Left forelimb (tissue), 1 donor: ENCODE results near the gene RUVBL1.
"Not testable (repeated sequence)": the region's sequence is repeated elsewhere in the genome, so short reads cannot be mapped to it uniquely, and the experiment has no call there.

Source experiments
- DNase-seq: peaks from one replicate; pipeline ENCODE4 v3.0.0-alpha.2; 2018; ENCODE audit warnings: low spot score

RUVBL1 gene

DNA sequence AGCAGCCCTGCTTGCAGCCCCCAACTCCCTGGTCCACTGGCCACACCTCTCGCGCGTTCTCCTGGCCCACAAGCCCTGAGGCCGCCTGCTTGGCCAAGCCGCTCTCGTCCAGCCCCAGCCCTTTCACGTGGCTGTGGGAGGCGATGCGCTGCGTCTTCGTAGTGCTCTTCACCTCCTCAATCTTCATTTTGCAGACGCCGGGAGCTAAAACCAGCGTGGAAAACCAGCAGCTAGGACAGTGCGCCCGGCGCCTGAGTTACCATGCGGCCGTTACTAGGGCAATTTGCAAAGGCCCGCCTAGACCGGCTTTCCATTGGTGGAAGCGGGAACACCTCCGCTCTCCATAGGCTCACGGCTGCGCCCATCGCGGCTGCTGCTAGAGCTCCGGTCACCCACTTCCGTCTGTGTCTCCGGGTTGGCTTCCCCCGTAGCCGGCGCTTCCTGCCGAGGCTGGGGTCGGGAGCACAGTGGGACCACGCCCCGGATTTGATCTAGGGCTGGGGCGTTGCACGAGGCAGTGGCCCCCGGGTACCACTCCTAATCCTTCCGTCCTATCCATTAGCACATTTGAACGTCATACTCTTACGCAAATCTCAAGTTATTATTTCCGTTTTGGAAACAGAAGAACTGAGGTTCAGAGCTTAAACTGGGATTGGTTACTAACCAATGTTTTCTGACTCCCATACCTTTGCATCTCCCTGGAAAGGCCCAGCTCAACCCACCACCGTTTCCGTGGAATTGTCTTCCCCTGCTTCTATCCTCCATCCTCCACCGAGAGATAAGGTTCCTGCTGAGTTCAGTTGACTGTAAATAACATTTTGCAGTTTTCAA is at the start of gene RUVBL1:
Gene RUVBL1, minus strand, starts transcription at position 275 of the 831 bp plus-strand sequence. Its CDS starts 88 bp downstream, at position 187.
- peak; percentile 98 for DNase-seq

DNA sequence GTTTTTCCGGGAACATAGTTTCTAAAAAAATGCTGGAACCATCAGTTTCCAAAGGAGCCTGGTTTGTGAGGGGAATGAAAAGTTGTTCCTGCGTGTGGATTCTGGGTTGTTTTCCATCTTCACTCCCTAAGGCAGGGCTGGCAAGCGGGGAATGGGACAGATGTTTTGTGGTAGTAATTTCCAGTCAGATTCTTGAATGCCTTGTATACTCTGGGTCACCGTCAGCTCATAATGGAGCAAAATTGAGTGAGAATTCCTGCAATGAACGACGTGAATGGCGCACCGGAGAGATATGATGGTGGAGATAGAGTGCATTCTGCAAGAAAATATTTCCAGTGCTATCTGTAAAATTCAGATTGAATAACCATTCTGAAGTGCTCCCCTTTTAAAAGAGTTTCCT is 49.6 kb upstream of the RUVBL1 start:
- no peak for DNase-seq

DNA sequence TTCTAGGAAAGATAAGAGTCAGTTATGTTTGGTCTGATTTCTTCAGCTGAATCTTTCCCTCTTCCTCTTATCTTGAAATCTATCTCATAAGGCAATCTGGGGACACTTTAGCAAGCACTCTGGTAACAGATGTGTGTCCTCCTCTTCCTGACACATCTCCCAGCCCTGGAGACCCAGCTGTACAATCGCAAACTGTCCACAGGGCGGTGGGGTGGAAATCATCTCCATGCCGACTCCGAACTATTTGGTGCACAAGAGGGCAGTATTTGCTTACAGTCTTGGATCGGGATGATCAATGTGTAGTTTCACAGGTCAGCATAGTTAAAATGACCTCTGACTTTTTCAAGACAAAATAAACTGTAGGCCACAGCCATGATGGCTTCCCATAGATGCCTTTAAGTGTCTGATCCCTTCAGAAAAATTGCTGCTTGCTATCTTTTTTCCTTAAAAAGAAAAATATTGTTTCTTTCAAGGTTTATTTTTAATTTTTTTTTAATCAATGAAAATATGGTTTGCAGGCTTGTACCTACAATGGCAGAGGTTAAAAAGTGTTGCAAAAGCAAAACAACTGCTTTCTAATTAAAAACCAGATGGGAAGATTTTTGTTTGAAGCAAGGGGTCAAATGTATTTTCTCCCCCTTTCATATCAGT is 47.4 kb upstream of the RUVBL1 start:
- DNase-seq: peak; percentile 79

DNA sequence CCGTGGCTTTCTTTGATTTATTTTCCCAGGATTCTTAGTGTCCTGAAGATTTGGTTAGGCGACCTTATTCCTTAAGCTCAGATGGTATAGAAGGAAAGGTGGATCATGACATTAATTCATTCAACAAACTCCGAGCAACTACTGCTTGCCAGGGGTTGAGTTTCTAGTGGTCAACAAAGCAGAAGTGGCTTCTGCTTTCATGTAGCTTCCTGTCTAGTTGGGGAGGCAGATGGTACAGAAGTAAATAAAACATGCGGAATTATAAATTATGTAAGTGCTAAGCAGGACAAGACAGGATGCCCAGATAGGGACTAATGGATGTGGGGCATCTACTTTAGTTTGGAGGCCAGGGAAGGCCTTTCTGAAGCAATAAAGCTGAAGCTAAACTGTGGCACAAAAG is 45.2 kb upstream of the RUVBL1 start:
- no peak for DNase-seq

DNA sequence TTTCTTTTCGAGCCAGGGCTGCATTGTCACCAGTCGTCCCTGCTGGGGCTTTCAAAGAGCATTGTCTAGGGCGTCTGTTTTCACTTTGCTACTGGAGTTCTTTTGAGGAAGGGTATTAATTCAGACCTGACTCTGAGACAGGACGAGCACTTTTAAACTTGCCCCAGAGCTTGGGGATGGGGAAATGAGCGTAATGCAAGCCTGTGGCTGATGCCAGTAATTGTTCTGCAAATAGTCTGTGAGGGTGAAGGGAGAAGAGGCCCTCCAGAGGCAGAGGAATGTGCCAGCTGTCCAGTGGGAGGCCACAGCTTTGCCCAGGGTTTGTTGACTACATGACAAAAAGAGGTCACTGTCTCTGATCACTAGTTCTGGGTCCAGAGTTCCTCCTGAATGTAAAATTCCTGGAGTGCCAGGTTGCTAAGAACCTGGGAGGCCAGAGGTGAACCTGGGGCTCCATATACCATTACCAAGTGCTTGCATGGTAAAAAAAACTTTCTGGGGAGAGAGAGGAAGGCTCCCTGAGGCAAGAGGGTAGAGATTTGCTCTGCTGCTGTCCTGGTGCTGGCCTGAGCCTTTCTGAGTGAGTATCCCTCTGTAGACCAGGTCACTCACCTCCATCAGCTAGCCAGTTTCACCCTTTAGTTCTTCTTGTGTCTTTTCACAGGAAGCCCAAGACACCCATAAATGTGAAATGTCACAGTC is 44.5 kb upstream of the RUVBL1 start:
- no peak for DNase-seq

DNA sequence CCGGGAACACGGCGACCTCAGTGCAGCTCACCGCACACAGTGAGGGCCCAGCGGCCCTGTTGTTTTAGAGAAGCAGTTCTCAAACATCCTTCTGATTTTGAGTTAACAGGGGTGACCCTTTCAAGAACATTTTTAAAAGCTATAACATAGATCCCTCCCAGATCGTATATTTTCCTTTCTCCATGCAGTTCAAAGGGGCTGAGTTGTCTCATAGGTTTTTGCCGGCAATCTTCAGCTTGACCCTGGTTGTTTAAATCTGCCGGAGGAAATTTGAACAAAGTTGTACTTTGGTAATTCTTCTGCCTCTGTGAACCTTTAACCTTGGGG is 44.0 kb upstream of the RUVBL1 start:
- DNase-seq: no peak

DNA sequence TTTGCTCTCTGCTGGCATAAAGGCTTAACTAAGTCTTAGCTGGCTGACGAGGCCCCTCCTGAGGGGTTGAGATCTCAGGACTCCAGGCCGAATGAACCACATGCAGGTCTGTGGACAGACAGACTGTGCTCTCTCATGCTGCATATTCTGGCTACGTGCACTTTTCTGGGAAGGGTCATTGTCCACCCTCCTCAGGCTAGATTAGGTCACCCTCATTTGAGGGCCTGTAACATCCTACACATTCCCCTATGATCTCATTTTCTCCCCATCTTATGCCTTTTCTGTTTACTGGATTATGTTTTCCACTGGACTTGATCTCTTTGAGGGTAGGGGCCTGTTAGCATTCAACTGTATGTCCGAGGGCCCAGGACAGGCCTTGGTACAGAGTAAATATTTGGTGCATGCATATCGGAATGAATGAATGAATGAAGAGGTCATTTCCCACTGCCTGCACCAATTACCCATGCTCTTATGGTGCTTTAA is 43.4 kb upstream of the RUVBL1 start:
- DNase-seq: no peak

DNA sequence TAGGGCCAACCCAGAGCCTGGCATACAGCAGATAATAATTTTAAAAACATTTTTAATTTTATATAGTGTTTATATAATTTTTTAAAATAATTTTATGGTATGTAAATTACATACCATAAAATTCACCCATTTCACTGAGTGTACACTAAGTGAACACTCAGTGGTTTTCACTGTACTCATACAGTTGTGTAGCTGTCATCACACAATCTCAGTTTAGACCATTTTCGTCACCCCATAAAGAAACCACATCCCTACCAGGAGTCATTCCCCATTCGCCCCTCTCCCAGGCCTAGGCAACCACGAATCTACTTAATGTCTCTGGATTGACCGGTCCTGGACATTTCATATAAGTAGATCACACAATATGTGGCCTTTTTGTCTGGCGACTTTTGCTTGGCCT is 39.8 kb upstream of the RUVBL1 start:
- DNase-seq: no peak

DNA sequence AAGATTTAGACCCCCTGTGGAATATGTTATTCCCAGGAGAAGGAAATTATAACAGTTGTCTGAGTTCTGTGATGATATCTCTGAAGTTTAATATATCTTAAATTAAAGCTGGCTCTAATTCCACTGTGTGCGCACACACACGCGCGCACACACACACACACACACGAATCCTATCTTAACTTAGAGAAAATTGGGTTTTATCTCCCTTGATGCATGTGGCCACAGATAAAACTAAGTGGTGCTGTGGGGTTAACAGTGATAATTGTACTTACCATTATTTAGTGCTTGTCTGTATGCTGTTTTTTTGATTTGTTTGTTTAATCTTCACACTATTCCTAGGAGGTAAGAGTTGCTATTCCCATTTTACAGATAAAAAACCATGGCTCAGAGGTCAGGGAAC is 37.0 kb upstream of the RUVBL1 start:
- no peak for DNase-seq

DNA sequence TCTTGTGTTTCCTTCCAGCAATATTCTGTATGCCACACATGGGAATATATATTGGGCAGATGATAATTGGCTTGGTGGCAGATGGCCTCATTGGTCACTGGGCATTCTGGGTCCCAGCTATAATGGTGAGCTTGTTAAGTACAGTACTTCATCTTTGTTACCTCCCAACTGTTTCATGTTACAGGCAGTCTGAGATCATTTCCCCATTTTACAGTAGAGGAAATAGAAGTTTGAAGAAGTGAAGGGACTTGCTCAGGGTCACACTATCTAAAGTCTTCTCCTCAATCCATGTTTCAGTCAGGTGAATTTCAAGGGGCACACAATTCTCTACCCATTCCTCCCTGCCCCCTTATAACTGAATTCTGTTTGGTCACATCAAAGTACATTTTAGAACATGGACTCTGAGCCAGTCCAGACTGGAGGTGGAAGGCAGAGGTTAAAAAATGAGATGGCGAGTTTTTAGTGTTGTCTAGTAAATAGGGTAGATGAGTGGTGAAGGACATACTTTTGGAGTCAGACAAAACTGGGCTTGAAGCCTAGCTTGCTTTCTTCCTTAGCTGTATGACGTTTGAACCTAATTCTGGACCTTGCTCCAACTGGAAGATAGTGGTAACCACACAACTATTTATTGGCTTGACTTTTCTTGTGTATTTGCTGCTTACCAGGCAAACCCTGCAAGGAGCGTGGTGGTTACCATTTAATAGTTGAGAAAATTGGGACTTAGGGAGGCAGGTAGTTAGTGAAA is 32.2 kb upstream of the RUVBL1 start:
- no peak for DNase-seq

DNA sequence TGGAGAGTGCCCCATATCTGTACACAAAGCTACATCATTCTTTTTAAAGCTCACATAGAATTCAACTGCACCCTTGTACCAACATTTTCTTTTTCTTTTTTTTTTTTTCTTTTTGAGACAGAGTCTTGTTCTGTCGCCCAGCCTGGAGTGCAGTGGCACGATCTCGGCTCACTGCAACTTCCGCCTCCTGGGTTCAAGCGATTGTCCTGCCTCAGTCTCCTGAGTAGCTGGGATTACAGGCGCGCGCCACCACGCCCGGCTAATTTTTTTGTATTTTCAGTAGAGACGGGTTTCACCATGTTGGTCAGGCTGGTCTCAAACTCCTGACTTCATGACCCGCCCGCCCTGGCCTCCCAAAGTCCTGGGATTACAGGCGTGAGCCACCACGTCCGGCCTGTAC is 30.7 kb upstream of the RUVBL1 start:
- not testable (repeated sequence) for DNase-seq

DNA sequence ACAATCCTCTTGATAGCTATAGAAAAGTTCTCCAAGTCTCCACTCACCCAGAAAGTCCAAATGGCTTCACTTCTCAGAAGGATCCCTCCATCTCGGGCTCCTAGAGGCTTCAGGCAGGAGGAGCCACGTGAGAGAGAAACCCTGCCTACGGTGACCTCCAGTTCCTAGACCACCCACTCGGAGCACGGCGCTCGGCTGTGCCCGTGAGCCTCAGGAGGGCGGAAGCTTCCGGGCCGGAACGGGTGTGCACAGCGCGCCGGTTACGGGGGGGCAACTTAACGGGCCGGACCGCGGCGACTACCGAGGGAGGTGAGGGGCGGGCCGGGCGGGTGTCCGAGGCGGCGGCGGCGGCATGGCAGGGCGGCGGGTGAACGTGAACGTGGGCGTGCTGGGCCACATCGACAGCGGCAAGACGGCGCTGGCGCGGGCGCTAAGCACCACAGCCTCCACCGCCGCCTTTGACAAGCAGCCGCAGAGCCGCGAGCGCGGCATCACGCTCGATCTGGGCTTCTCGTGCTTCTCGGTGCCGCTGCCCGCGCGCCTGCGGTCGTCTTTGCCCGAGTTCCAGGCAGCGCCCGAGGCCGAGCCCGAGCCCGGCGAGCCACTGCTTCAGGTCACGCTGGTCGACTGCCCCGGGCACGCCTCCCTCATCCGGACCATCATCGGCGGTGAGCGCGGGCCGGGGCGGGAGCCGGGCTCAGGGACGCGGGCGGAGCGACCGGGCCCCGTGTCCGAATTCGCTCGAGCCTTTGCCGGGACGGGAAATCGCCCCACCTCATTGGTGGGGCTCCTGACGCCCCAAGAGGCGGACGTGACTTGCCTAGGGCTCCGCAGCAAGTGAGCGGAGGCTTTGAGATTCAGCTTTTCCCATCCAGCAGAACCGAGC is 29.8 kb upstream of the RUVBL1 start, which contains the start of gene EEFSEC:
Gene EEFSEC, plus strand, starts transcription at position 326 of the 886 bp plus-strand sequence. Its CDS starts 27 bp downstream, at position 353.
- DNase-seq: peak; percentile 91

DNA sequence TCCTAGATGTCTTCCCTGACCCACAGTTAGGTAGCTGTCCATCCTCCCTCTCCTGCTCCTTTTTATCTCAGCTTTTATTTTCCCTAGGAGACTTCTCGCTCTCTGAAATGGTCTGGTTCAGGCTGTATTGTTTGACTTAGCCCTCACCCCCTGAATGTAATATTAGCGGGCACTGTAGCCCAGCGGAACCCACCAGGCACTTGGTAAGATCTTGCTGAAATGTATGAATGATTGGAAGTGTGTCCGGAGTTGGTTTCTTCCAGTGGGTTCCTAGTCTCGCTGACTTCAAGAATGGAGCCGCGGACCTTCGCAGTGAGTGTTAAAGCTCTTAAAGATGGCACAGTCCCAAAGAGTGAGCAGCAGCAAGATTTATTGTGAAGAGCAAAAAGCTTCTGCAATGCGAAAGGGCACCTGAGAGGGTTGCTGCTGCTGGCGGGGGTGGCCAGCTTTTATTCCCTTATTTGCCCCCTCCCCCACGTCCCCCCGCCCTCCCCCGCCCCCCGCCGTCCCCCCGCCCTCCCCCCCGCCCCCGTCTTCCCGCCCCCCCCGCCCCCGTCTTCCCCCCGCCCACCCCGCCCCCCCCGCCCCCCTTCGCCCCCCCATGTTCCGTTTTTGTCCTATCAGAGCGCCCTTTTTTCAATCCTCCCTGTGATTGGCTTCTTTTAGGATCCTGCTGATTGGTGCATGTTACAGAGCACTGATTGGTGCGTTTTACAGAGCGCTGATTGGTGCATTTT is 29.0 kb upstream of the RUVBL1 start:
- DNase-seq: no peak

DNA sequence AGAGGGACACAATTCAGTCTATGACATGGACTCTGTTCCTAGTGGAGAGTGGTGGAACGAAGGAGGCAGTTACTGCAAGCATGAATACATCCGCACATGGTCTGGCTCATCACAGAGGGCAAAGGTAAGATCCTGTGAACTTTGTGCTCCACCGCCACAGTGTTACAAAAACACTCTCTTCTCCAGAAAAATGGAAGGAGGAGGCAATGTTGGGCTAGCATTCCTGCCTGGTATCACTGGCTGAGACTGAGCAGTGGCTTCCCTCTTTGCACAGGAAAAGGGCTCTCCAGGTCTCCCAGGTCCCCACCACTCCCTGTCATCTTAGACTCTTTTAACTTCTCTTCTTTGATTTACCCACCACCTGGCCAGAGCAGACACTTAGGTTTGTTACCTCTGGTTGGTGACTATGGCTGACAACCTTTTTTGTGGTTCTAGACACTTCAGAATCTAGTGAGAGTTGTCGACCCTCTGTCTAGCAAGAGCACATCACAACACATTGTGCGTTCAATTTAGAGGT is 28.2 kb upstream of the RUVBL1 start:
- no peak for DNase-seq

DNA sequence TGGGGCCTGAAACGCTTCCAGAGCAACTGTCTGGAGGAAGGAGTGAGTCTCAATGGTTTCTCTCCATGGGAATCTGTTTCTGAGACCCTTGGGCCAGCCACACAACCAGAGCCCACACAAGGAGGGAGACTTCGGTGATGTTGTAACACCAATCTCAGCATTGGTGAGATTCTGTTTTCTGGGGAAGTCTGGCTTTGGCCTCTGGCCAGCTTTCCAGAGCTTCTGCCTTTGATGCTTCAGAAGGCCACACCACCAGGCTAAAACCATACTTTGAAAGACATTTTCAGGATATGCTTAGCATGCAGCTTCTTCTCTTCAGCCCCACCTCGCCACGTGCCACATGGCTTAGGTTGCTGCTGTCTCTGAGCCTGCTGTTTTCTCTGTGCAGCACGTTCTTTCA is 26.0 kb upstream of the RUVBL1 start:
- DNase-seq: no peak

DNA sequence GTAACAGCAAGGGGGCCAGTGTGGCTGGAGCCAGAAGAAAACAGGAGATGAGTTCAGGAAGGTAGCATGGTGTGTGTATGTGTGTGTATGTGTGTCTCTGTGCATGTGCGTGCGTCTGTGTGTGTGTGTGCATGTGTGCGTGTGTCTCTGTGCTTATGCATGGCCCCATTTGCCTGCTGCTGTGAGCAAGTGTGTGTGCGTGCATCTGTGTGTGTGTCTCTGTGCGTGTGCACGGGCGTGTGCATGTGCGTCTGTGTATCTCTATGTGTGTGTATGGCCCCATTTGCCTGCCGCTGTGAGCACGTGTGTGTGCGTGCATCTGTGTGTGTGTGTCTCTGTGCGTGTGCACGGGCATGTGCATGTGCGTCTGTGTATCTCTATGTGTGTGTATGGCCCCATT is 22.6 kb upstream of the RUVBL1 start:
- DNase-seq: no peak

DNA sequence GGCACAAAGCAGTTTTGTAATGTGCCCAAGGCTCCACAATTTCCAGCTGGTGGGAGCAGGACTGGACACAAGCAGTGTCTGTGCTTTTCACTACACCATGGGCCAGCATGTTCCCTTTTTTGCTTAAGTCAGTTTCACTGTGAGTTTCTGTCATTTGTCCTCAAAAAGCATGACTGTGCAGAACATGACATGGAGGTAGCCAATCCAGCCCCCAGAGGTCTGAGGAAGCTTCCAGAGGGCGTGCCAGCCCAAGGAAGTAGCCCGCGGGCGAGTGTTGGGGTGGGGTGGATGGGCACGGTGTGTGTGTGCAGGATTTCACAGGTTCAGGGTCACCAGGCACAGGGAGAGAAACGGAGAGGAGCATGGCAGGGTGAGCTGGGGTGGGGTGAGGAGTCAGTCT is 21.7 kb upstream of the RUVBL1 start:
- DNase-seq: no peak

DNA sequence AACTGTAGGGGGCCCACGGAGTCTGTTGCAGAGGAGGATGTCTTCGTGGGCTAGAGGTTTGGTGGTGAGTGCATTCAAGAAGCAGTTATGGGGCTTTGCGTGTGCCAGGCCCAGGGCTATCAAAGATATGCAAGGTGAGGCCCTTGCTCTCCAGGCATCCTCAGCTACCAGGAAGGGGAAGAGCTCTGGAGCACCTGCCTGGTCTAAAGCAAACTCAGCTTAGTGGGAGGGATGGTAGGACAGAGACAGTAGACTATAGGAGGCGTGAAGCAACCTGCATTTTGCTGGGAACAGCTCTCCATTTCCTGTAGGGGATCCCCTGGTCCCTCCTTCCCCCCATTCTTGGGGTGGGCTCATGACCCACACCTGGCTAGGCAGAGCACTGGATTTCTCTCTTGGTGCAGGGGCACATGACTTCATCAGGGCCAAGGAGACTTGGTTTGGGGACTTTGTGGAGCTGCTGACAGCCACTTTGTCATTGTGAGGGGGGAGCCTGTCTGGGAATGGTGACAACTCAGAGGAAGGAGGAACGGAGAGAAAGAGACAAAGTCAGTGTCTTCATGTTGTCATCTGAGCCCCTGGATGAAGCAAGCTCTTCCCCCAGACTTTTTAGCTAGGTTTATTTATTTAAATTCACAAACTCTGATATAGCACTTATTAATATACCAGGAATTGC is 21.0 kb upstream of the RUVBL1 start:
- no peak for DNase-seq

DNA sequence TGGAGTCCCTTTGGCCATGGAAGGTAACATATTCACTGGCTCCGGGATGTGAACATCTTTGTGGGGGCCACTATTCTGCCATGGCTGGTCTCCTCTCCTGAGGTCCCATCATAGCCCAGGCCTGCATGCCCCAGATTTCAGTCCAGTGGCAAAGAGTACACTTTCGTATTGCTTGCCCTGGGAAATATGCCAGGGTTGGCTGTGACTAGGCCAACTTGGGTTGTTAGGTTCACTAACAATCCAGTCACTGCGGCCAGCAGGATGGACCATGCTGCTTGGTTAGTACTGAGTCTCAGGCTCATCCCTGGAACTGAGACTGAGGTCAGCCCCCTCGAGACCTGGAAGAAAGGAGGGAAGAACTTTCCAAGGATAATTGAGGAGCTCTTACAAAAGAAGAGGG is 19.9 kb upstream of the RUVBL1 start:
- DNase-seq: no peak
